Measurements from ENCODE around the gene GPRC5C. TPM values are rescaled to one million over a fixed set of nuclear protein-coding genes. Genes with fewer than 3 reads are reported as not detected.

The GPRC5C gene
- polyA plus RNA-seq, 1 donor from 2014 or later, result 12.8 TPM

Small RNA genes within 50 kb of the gene (small RNA-seq; reads per million reads assigned to genes)
- 0 reads per million in 3 experiments for gene RNA5SP448

Other genes starting within 250 kb of the GPRC5C start
- gene RPL38, start 228.4 kb upstream of the GPRC5C start, polyA plus RNA-seq, result 307 and 378 TPM in 2 replicates
- 0.40 and 2.5 TPM in 2 replicates for gene TTYH2, start 218.5 kb upstream of the GPRC5C start, polyA plus RNA-seq
- not detected in 2 replicates for gene DNAI2, start 157.9 kb upstream of the GPRC5C start, polyA plus RNA-seq
- gene KIF19, start 105.9 kb upstream of the GPRC5C start, polyA plus RNA-seq, result not detected in 2 replicates
- gene BTBD17, start 70.2 kb upstream of the GPRC5C start, polyA plus RNA-seq, result 5.3 and 8.5 TPM in 2 replicates
- gene GPR142, start 64.6 kb upstream of the GPRC5C start, polyA plus RNA-seq, result not detected in 2 replicates
- 0.35 TPM in 1 of 2 replicates, not detected in the other for gene CD300A, start 34.5 kb downstream of the GPRC5C start, polyA plus RNA-seq
- gene CD300LB, start 99.4 kb downstream of the GPRC5C start, polyA plus RNA-seq, result not detected in 2 replicates
- gene CD300C, start 114.0 kb downstream of the GPRC5C start, polyA plus RNA-seq, result 0.20 TPM in 1 of 2 replicates, not detected in the other
- gene CD300H, start 135.4 kb downstream of the GPRC5C start, polyA plus RNA-seq, result not detected in 2 replicates
- not detected in 2 replicates for gene CD300LD, start 160.2 kb downstream of the GPRC5C start, polyA plus RNA-seq
- not detected in 2 replicates for gene CD300E, start 191.7 kb downstream of the GPRC5C start, polyA plus RNA-seq

All from neural cell (in vitro differentiated cells).